Activated CD4-positive, alpha-beta T cell treated with anti-CD3 and anti-CD28 coated beads, Interleukin-2, amount 10 ng/mL, durations not matched to agents 24 days and 14 days (primary cell): ENCODE measurements around the gene LIN52. TPM values are rescaled to one million over a fixed set of nuclear protein-coding genes. Genes with fewer than 3 reads are reported as not detected.
A peak's percentile ranks its signal among the peaks of the same experiment; 100 is the strongest.
"Not testable (repeated sequence)": the region's sequence is repeated elsewhere in the genome, so short reads cannot be mapped to it uniquely, and the experiment has no call there.

ENCODE experiments used
- DNase-seq: peaks from one replicate; pipeline ENCODE4 v3.0.0; 2022
- H3K27ac Mint-ChIP-seq: one replicate; pipeline ENCODE4 v1.8.0; 2022; ENCODE audit warnings: mild to moderate bottlenecking, mixed read lengths
- H3K27me3 Mint-ChIP-seq: one replicate; pipeline ENCODE4 v1.8.0; 2022; ENCODE audit warnings: mixed read lengths
- H3K36me3 Mint-ChIP-seq: one replicate; pipeline ENCODE4 v1.8.0; 2022; ENCODE audit warnings: low read depth, mild to moderate bottlenecking, mixed read lengths
- H3K4me1 Mint-ChIP-seq: one replicate; pipeline ENCODE4 v1.8.0; 2021; ENCODE audit warnings: mixed read lengths
- H3K4me3 Mint-ChIP-seq: one replicate; pipeline ENCODE4 v1.8.0; 2022; ENCODE audit warnings: mild to moderate bottlenecking, moderate library complexity, mixed read lengths
- H3K9me3 Mint-ChIP-seq: one replicate; pipeline ENCODE4 v1.8.0; 2021; ENCODE audit warnings: mixed read lengths
- intact Hi-C: fragments of 100-400 bp; cut with micrococcal nuclease; formaldehyde crosslinking; loops from one replicate; pipeline ENCODE4 v1.15.1; 2023
- total RNA-seq: library from RNA; stranded (reverse); gene quantifications from 2 replicates; pipeline ENCODE4 v1.2.3, GENCODE V29; 2022

Gene LIN52
- total RNA-seq, 1 donor from 2014 or later, result 21.5 TPM

DNA sequence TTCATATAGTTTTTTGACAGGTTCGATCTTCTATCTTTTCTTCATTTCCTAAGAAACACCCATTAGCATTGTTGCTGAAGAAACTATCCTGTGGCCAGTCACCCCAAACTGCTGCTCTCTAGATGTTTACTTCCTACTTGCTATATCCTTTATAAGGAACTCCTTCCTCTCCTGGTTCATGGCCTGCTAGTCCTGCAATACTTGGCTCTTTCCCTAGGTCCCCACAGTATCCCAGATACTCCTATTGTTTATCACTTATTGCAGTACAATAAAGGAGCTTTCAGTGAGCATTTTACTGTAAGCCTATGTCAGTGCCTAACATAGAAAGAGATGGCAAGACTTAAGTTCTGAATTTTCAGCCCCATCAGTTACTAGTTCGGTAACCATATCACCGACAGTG is 3.3 kb upstream of the LIN52 start:
- H3K27ac Mint-ChIP-seq, result no peak overlapping the region
- no peaks in the 10 kb centered on the region for H3K9me3 Mint-ChIP-seq
- H3K4me3 Mint-ChIP-seq, result no peak overlapping the region
- intact Hi-C loops, result no loop called here
- H3K4me1 Mint-ChIP-seq, result peaks cover 26% of the 10 kb centered on the region
- H3K36me3 Mint-ChIP-seq, result peaks cover 4% of the 10 kb centered on the region
- H3K27me3 Mint-ChIP-seq, result no peaks in the 10 kb centered on the region
- DNase-seq, result no peak

DNA sequence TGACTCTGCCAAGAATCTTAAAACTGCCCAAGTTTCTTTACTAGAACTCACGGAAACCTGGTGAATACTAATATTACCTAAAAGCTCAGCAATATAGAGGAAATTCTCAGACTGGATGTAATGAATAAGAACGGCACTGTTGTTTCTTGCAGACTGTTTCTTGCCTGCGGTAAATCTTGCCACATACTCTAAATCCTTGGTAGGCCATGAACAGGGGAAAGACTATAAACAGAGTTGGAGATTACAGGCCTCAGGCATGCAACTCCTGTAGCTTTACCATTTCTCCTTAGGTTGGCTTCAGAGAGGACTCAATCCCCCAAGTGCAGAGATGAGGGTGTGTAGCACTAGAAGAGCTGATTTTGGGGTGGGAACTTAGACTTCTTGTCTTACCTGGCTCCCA is 1.6 kb upstream of the LIN52 start:
- peak overlapping the region; percentile 99 for H3K4me3 Mint-ChIP-seq
- no peak for DNase-seq
- H3K27me3 Mint-ChIP-seq, result no peaks in the 10 kb centered on the region
- intact Hi-C loops, result no loop called here
- no peaks in the 10 kb centered on the region for H3K9me3 Mint-ChIP-seq
- no peak overlapping the region for H3K27ac Mint-ChIP-seq
- H3K4me1 Mint-ChIP-seq, result peaks cover 29% of the 10 kb centered on the region
- H3K36me3 Mint-ChIP-seq, result peaks cover 4% of the 10 kb centered on the region

DNA sequence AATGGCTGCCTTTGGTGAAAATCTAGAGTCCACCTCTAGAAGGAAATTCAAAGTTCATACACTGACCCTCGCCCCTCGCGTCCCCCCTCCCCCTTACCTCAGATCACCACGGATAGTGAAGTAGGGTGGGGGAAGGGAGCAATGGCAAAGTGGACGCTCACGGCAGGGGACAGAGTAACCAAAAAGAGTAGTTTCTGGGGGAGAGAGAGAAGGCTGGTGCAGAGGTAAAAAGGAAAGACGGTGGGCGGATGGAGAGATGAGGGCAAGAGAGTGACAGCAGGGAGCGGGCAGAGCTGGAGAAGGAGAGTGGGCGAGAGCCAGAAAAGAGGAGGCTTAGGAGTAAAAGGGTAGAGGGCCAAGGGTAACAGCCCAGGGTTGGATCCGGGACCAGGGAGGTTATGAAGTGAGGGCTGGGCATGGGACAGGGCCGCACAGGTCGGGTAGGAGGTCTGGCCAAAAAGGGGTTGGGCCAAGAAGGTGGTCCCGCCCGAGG is 926 bp upstream of the LIN52 start:
- H3K36me3 Mint-ChIP-seq, result peaks cover 6% of the 10 kb centered on the region
- intact Hi-C loops, result loop anchor here (1.0 to 2.0 kb wide), 4 partner anchors 65 to 323 kb away; partner anchors contain the start of genes BBOF1, COQ6, ENTPD5 and FAM161B
- no peaks in the 10 kb centered on the region for H3K27me3 Mint-ChIP-seq
- no peaks in the 10 kb centered on the region for H3K9me3 Mint-ChIP-seq
- H3K4me1 Mint-ChIP-seq, result peaks cover 31% of the 10 kb centered on the region
- H3K4me3 Mint-ChIP-seq, result peak overlapping the region; percentile 99
- DNase-seq, result no peak
- peak overlapping the region; percentile 97 for H3K27ac Mint-ChIP-seq

DNA sequence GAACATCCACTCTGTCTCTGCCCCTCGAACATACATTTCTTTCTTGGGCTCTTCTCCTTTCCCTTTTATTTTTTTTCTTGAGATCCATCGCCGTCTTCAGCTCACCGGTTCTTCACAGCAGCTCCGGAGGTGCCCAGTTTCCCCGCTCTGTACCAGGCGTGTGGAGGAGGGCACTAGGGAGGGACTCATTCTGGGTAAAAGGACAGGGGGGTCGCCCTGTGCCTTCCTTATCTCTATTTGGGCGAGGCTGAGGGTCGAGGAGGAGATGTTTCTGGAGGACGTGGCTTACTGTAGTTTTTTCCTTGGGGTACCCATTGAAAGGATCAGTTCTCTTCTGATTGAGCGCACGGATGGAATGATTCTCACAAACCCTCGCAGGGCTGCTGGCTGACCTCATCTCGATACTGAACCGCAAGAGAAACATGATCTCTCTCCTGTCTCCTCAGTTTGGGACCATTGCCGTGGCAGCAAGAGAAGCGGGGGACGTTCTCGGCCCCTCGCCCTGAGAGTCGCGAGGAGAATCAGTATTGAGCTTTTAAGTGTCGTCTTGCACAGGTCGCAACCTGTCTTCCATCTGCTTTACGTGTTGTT is 386 bp downstream of the LIN52 start:
- H3K4me3 Mint-ChIP-seq, result peak overlapping the region; percentile 99
- no peaks in the 10 kb centered on the region for H3K9me3 Mint-ChIP-seq
- intact Hi-C loops, result loop anchor here (2.0 kb wide), 2 partner anchors 198 to 324 kb away; partner anchors contain the start of gene ZNF410
- no peaks in the 10 kb centered on the region for H3K27me3 Mint-ChIP-seq
- H3K36me3 Mint-ChIP-seq, result peaks cover 10% of the 10 kb centered on the region
- DNase-seq, result no peak
- H3K27ac Mint-ChIP-seq, result peak overlapping the region; percentile 97
- peaks cover 35% of the 10 kb centered on the region for H3K4me1 Mint-ChIP-seq

DNA sequence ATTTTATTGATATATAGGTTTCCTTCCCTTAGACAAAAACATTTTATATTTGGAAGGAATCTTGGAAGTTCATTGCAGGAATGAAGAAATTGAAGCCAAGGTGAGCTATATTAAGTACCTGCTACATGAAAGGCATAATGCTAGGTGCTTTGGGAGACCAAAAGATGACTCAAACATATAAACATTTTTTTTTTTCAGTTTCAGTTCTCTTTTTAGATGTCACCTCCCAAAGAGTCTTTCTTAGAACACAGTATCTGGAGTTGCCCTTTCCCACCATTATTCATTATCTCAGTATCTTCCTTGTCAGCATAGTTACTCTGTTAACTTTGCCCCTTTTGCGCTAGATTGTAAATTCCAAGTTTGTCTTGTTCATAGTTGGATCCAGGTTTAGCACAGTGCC is 1.1 kb downstream of the LIN52 start:
- Mint-ChIP-seq H3K27me3 (no peaks in the 10 kb centered on the region), H3K9me3 (no peaks in the 10 kb centered on the region), H3K4me3 (peak overlapping the region; percentile 99), H3K36me3 (peaks cover 13% of the 10 kb centered on the region), H3K4me1 (peaks cover 35% of the 10 kb centered on the region), H3K27ac (peak overlapping the region; percentile 97)
- DNase-seq, result no peak
- intact Hi-C loops, result loop anchor here (2.0 kb wide), 2 partner anchors 199 to 325 kb away; partner anchors contain the start of gene ZNF410

DNA sequence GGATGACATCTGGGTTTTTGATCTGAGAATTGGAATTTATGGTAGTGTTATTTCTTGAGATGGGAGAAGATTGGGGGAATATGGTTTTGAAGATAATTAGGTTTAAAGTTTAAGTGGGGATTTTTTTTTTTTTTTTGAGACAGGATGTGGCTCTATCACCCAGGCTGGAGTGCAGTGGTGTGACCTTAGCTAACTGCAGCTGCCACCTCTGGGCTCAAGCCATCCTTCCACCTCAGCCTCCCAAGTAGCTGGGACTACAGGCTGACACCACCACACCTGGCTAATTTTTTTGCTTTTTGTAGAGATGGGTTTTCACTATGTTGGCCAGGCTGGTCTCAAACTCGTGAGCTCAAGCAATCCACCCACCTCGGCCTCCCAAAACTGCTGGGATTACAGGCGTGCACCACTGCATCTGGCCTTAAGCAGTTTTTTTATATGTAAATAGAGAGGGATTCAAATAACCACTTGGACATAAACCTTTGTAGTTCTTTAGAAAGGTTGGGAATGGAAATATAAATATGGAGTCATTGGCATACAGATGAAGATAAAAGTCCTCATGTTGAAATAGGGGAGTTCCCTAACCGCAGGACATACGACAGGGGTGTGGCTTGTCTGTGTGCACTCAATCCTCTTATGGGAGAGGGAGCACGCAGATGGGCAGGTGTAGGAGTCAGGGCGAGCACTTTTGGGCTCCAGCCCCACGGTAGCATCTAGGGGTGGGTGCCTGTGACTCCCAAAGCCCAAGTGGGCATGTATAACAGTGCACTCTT is 4.7 kb downstream of the LIN52 start:
- Mint-ChIP-seq H3K27ac (no peak overlapping the region), H3K4me1 (peaks cover 19% of the 10 kb centered on the region), H3K27me3 (no peaks in the 10 kb centered on the region), H3K9me3 (no peaks in the 10 kb centered on the region), H3K36me3 (peaks cover 16% of the 10 kb centered on the region), H3K4me3 (no peak overlapping the region)
- intact Hi-C loops, result no loop called here
- DNase-seq, result no peak

DNA sequence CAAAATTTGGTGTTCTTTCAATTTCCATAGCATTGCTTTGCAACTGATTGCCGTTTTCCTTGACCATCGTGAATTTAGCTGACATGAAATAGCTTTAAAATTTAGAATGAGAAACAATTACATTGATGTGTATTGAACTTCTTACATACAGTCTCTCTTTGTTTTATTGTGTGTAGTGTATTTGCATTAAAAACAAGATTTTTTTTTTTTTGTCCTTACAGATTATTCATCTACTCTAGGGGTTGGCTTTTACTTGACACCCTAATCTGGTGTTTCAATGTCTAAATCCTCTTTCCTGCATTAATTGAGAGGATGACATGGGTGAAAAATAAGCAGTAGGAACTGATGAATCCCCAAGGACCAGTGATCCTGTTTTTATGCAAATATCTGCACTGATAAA is 20.6 kb downstream of the LIN52 start:
- no peak overlapping the region for H3K4me3 Mint-ChIP-seq
- H3K4me1 Mint-ChIP-seq, result peaks cover 3% of the 10 kb centered on the region
- H3K36me3 Mint-ChIP-seq, result peaks cover 18% of the 10 kb centered on the region
- H3K9me3 Mint-ChIP-seq, result no peaks in the 10 kb centered on the region
- no peak overlapping the region for H3K27ac Mint-ChIP-seq
- intact Hi-C loops, result no loop called here
- no peak for DNase-seq
- H3K27me3 Mint-ChIP-seq, result no peaks in the 10 kb centered on the region

DNA sequence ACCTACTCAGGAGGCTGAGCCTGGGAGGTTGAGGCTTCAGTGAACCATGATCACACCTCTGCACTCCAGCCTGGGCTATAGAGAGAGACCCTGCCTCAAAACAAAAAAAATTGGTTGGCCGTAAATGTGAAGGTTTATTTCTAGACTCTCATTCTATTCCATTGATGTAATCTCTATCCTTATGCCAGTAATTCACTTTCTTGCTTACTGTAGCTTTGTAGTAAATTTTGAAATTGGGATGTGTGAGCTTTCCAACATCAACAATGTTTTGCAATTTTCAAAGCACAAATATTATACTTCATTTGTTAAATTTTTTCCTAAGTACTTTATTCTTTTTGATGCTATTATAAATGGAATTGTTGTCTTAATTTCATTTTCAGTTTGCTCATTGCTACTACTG is 24.6 kb downstream of the LIN52 start:
- Mint-ChIP-seq H3K4me1 (peaks cover 3% of the 10 kb centered on the region), H3K9me3 (no peaks in the 10 kb centered on the region), H3K27me3 (no peaks in the 10 kb centered on the region), H3K4me3 (no peak overlapping the region), H3K36me3 (peaks cover 13% of the 10 kb centered on the region), H3K27ac (no peak overlapping the region)
- DNase-seq, result no peak
- intact Hi-C loops, result no loop called here

DNA sequence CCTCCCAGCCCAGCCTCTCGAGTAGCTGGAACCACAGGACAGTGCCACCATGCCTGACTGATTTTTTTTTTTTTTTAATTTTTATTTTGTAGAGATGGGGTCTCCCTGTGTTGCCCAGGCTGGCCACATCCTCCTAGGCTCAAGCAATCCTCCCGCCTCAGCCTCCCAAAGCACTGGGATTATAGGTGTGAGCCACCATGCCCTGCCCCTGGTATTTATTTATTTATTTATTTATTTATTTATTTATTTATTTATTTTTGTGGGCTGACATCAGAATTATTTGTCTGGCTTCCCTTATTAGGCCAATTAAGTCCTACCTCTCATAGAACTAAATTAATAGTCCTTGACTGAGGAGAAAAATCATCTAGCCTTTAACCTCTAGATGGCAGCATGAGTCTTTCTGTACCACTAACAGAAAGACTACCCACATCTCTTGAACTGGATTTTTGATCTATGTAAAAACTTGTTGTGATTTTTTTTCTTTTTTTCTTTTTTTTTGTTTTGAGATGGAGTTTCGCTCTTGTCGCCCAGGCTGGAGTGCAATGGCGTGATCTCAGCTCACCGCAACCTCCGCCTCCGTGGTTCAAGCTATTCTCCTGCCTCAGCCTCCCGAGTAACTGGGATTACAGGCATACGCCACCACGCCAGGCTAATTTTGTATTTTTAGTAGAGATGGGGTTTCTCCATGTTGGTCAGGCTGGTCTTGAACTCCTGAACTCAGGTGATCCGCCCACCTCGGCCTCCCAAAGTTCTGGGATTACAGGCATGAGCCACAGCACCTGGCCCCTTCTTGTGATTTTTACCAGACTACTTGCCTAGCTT is 26.9 kb downstream of the LIN52 start:
- H3K36me3 Mint-ChIP-seq, result peaks cover 13% of the 10 kb centered on the region
- DNase-seq, result peak; percentile 68
- not testable (repeated sequence) for H3K27ac Mint-ChIP-seq, H3K27me3 Mint-ChIP-seq, H3K9me3 Mint-ChIP-seq, H3K4me3 Mint-ChIP-seq, H3K4me1 Mint-ChIP-seq
- intact Hi-C loops, result loop anchor here (1.0 kb wide), 2 partner anchors 106 to 140 kb away; no protein-coding TSS in a partner anchor

DNA sequence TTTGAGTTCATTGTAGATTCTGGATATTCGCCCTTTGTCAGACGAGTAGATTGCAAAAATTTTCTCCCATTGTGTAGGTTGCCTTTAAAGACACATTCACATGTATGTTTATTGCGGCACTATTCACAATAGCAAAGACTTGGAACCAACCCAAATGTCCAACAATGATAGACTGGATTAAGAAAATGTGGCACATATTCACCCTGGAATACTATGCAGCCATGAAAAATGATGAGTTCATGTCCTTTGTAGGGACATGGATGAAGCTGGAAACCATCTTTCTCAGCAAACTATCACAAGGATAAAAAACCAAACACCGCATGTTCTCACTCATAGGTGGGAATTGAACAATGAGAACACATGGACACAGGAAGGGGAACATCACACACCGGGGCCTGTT is 40.7 kb downstream of the LIN52 start:
- DNase-seq, H3K4me1 Mint-ChIP-seq, intact Hi-C loops, H3K27ac Mint-ChIP-seq, H3K9me3 Mint-ChIP-seq, H3K4me3 Mint-ChIP-seq, H3K27me3 Mint-ChIP-seq: not testable (repeated sequence)
- peaks cover 13% of the 10 kb centered on the region for H3K36me3 Mint-ChIP-seq

DNA sequence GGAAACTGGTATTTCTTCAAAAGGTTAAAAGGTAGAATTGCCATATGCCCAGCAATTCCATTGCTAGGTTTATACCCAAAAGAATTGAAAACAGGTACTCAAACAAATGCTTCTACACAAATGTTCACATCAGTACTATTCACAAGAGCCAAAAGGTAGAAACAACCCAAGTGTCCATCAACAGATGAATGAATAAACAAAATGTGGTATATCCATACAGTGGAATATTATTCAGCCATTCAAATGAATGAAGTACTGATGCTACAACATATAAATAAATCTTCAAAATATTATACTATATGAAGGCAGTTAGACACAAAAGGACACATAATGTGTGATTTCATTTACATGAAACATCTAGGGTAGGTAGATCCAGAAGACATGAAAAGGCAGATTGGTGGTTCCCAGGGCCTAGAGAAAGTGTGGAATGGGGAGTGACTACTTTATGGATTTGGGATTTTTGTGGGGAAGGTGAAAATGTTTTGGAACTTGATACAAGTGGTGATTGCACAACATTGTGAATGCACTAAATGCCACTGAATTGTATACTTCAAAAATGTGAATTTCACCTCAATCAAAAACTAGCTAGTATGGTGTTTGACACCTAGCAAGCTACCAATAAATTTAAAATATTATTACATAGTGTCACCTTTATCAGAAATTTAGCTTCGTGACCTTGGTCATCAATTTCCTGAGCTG is 41.7 kb downstream of the LIN52 start:
- intact Hi-C loops, result no loop called here
- no peak overlapping the region for H3K27ac Mint-ChIP-seq
- no peaks in the 10 kb centered on the region for H3K4me1 Mint-ChIP-seq
- H3K36me3 Mint-ChIP-seq, result peaks cover 13% of the 10 kb centered on the region
- no peak overlapping the region for H3K4me3 Mint-ChIP-seq
- H3K9me3 Mint-ChIP-seq, result peaks cover 3% of the 10 kb centered on the region
- DNase-seq, result no peak
- H3K27me3 Mint-ChIP-seq, result no peaks in the 10 kb centered on the region

DNA sequence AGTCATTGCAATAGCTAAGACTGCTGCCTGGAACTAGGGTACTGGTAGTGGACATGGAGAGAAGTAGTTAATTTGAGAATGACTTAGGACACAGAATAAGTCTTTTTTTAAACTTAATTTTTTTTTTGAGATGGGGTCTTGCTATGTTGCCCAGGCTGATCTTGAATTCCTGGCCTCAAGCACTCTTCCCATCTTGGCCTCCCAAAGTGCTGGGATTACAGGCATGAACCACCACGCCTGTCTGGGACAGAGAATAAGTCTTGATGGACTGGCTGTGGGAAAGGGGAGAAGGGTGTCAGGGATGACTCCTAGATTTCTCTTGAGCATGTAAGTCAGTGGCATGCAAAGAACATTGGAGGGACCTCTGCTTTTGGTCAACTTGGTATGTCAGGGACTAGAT is 42.9 kb downstream of the LIN52 start:
- Mint-ChIP-seq H3K27me3 (no peaks in the 10 kb centered on the region), H3K27ac (no peak overlapping the region), H3K4me1 (no peaks in the 10 kb centered on the region), H3K4me3 (no peak overlapping the region), H3K9me3 (peaks cover 3% of the 10 kb centered on the region), H3K36me3 (peaks cover 13% of the 10 kb centered on the region)
- intact Hi-C loops, result no loop called here
- DNase-seq, result no peak

DNA sequence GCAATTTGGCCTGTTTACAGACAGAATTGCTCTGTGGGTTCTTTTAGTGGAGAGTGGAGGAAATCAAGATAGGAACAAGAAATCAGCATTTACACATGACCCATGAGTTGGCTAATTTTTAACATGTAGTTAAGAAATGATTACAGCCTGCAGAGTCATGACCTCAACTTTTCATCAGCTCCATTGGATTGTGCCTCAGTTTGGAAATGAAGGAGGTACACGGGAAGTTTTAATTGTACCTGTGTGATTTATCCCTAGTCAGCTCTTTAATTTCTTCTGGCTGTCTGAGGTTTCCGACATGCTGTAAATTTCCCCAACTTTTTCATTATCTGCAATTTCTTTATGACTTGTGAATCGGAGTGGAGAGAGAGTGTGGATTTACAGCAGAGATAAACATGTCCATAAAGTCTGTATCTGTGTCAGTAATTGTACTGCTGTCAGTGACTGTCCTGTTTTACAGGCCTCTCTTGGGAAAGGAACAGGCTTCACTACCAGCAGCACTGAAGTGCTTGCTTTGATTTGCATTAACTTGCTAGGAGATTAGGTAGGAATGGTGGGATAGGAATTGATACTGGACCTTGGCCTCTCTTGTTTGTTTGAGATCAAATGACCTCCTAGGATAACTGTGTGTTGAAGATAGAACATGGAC is 49.2 kb downstream of the LIN52 start:
- H3K36me3 Mint-ChIP-seq, result no peaks in the 10 kb centered on the region
- no peak overlapping the region for H3K4me3 Mint-ChIP-seq
- no peak for DNase-seq
- no peak overlapping the region for H3K27ac Mint-ChIP-seq
- intact Hi-C loops, result no loop called here
- H3K9me3 Mint-ChIP-seq, result no peaks in the 10 kb centered on the region
- H3K27me3 Mint-ChIP-seq, result no peaks in the 10 kb centered on the region
- peaks cover 19% of the 10 kb centered on the region for H3K4me1 Mint-ChIP-seq
